HK-2 (cell line): Measurements from ENCODE around the gene PDGFA.

ENCODE experiments used
- DNase-seq: peaks from one replicate; pipeline ENCODE4 v3.0.0-alpha.2; 2018; ENCODE audit not compliant: unreplicated experiment

PDGFA gene

DNA sequence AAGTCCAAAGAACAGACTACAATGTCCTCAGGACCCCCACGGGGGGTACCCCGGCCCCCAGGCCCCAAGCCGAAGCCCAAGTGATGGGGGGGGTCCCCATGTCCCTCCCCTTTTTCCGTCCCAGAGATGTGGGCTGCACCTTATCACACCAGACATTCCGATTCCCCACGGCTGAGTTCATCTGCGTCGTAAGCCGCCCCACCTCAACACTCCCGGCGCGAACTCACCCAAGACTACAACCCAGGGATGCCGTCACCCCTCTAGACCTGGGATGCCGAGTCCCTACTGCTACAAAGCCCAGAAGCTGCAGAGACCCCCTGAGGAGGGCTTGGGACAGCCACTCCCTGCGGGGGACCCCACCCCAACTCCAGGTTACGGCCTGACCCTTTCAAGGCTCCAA is 14.5 kb downstream of the PDGFA start:
- no peak for DNase-seq

GRCh38 chr7:504221-505111 is 15.2 kb downstream of the PDGFA start:
- no peak for DNase-seq

DNA sequence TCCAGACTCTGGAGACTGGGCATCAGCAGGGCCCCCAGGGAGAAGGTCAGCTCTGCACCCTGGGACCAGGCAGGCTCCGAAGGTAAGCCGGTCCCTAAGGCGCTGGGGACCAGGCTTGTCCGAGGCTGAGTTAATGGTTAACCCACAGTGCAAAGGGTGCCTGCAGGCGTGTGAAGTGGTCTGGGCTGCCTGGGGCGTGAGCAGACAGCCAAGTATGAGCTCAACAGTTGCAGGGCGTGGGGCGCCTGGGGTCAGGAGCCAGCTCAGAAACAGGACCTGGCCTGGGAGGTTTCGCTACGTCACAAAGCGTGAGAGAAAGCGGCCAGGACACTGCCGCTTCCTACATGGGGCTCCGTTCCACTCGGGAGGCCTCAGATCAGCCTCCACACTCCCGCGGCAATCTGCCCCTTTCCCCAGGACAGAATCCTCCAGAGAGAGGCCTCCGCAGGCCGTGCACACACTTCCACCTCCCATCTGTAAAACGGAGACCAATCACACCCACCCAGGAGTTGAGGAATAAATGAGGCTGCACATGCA is 16.0 kb downstream of the PDGFA start:
- DNase-seq = peak; percentile 90

DNA sequence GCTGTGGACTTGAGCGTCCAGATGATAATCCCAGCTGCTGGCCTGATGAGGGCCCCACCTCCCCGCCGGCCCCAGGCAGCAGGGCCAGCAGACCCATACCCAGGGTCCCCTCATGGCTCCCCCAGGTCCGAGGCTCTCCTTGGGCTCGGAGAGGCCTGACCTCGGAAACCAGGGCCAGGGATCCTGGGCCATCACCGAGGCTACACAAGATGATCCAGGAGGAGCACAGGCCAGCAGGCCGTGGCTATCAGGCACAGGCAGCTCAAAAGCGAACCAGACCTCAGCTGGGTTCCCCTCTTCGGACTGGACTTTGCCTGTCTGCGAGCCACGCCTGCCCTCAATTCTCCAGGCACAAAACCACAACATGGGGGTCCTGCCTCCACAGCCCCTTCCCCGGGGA is 17.4 kb downstream of the PDGFA start:
- DNase-seq = no peak

- DNase-seq = no peak
Observed at GRCh38 chr7:501526-501925, 18.1 kb downstream of the PDGFA start.

DNA sequence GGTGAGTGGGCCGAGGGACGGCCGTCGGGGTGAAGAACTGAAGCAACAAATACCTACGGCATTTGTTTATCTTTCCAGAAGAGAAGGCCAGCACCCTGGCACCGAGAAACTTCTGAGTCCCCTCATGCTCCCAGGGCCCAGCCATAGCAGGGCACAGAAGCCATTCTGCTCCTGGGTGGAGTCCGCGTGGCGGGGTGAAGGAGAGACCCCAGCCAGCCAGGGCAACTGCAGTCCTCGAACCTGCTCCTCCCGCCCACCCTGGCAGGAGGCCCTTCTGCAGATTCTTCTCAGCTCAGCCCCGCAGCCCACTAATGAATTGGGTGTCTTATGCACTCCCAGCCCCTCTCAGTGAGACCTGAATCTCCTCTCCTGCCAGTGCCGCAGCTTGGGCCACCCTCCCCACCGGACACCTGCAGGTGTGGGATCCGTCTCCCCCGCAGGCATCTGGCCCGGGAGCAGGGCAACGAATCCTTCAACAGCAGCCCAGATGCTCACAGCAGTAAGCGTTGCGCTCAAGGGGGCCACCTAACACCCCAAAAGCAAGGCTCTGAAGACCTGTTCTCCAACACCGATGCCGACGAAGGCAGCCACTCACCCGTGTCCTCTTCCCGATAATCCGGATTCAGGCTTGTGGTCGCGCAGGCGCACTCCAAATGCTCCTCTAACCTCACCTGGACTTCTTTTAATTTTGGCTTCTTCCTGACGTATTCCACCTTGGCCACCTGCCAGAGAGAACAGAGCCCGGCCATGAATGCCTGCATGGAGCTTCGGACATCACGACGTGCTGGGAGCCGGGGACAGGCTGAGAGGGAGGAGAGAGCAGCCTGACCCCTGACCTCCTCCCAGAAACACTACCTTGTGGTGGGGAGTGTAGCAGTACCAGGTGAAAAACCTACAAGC is 18.9 kb downstream of the PDGFA start:
- DNase-seq = no peak

GRCh38 chr7:499853-500485 is 19.7 kb downstream of the PDGFA start:
- no peak for DNase-seq

GRCh38 chr7:498678-499641 is 20.7 kb downstream of the PDGFA start:
- DNase-seq = no peak

DNA sequence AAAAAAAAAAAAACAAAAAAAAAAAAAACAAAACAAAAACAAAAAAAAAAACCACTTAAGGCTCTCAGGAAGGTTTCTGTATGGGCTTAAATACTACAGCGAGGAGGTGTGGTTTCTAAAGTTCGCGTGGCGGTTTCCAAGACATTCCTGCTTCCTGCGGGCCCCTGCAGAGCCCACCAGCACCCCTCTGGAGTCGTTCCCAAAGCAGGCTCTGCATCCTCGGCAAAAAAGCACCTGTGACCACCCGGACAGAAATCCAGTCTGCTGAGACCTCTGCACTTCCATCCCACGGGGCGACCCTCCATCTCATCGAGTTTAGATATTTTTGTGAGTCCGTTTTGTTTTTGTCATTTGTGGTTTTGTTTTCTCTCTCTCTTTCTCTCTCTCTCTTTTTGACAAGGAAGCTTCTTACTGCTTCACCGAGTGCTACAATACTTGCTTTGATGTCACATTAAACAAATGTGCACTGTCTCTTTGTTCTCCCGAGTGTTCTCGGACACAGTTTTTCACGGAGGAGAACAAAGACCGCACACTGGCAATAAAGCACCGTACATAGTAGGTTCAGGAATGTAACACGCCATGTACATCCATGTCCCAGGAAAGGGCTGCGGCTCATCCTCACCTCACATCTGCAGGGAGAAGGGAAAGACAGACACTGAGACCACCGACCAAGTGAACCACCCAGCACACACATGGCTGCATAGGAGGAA is 21.5 kb downstream of the PDGFA start:
- no peak for DNase-seq

DNA sequence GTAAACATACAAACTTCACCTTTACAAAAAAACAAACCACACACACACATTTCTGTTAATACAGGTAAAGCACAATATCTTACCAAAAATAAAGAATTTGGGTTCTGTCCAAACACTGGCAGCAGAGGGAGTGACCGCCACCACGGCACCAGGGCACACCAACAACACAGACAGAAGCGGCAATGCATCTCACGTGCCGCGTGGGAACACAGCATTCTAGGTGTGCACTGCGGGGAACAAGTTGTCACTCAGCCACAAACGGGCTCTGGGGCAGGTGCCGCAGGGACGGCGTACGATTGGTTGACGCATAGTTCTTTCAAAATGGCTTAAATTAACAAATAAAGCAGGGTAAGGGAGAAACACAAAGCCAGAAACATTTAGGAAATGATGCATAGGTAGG is 22.3 kb downstream of the PDGFA start:
- DNase-seq = no peak

DNA sequence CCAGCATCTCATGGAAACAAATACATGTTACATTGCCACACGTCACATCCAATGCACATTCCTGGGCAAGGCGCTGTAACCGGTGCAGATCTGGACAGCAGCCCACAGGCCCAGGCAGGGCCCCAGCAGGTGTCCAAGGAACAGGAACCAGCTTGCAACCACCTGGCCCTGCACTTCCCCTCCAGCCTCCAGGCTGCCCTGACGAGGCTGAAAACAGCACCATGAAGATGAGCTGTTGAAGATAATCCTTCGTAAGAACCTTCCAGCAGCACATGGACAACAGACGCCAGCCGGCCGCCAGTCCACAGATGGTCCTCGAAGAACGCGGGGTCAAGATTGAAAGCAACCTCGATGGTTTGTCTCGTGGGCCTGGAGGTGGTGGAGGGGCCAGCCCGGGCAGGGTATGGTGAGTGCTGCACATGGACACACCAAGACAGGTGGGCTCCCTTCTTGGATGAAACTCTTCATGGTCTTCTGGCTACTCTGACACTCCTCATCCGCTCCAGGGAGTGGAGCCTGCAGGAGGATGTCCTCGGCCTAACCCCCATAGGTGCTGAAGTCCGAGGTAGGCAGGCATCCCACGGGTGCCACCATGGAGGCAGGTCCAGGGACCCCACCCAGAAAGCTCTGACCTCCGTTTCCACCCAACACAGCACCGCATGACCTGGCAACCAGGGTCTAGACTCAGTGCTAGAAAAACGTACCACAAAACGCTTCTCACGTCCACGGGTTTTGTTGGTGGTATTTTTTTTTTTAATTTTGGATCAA is 22.9 kb downstream of the PDGFA start:
- no peak for DNase-seq

- no peak for DNase-seq
Observed at GRCh38 chr7:495761-496321, 23.8 kb downstream of the PDGFA start.

DNA sequence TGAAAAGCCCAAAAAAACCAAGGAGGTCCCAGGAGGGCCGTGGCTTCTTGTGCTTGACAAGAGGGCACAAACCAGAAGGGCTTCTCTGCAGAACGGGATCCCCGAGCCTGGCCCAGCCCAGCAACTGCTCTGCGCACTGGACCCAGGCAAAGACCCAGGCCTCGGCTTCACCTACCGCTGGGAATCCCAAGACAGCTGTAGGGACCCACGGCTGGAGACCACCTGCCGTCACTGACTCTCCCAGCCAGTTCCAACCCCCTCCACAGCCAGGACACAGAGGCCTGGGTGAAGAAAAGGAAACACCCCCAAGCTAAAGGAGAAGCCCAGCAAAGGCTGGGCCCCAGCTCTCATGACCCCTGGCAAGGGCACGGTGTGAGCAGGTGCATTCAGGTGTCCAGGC is 24.3 kb downstream of the PDGFA start:
- DNase-seq = no peak

- DNase-seq = no peak
Observed at GRCh38 chr7:494906-495305, 24.7 kb downstream of the PDGFA start.

- no peak for DNase-seq
Observed at GRCh38 chr7:494259-494687, 25.4 kb downstream of the PDGFA start.

DNA sequence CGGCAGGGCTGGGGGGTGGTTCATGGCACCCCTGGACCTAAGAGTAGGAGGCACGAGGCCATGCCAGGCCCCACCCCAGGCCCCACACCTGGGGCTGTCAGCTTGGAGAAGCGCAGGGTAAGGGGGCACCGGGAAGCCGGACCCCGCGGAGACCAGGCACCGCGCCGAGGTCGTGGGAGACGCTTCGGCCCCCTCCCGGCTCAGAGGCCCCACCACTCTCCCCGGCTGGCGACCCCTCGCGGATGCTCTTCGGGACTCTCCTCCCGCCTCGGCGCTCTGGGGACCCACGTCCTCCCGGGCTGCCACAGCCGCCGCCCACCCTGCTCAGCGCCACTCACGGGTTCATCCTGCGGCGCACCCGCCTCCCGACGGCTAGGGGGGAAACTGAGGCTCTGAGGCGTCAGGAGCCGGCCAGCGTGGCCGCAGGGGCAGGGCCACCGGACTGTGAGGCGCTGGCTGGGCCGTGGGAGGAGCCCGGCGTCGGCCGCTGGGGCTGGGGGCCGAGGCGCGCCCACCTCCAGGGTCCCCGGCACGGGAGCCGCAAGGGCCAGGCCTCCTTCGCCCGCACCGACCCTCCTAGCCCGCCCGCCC is 25.9 kb downstream of the PDGFA start:
- no peak for DNase-seq

DNA sequence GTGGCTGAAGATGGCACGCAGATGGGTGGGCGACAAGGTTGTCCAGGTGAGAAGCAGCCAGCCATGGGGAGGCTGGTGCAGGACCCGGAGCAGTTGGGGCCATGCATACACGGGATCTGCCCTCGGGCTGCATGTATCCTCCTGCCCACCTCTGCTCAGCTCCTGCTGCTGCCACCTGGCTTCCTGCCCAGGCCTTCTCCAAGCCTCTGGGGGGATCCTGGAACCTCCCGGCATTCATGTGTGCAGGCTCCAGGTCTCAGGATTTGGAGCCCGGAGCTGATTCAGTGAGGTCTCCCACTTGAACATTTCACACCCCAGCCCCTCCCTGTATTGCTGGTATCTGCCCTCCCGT is 27.0 kb downstream of the PDGFA start:
- no peak for DNase-seq

DNA sequence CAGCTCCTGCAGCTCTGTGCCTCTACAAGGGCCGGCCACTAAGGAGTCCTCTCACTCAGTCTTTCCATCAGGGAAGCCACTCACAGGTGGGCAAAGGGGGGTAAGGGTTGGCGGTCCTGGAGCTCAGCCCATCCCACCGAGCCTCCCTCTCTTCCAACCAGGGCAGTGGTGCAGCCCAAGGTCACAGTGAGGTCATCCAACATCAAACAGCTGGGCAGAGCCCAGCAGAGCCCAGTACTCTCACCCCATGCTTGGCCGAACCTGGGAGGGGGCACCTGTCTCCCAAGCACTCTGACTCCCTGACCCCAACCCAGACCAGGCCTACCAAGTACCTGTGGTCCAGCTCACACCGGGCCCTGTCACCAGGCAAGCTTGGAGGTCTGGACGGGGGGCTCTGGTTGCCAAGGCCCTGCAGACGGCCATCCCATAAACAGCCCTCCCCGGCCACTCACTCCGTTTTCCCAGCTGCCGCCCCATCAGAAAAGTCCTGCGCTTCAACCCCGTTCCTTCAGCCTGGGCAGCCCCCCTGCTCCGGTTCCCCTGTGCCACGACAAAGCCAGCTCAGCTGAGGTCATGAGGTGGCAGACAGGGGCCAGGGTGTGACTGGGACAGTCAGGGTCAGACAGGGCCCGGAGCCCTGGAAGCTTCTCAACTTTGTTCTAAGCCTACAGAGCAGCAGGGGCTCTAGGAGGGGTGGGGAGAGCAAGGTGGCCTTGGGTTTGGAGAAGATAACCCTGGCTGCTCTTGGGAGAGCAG is 27.5 kb downstream of the PDGFA start:
- DNase-seq = no peak
